OCI-LY7 (cell line): ENCODE results near the gene DCLK1. TPM values are rescaled to one million over a fixed set of nuclear protein-coding genes. Genes with fewer than 3 reads are reported as not detected.
"Not testable (repeated sequence)": the region's sequence is repeated elsewhere in the genome, so short reads cannot be mapped to it uniquely, and the experiment has no call there.

Source experiments
- BruUV-seq: library from RNA; stranded (reverse); fragments of 400-500 nt; replicated peaks from 2 replicates; lab custom pipeline; 2021; lab: Mats Ljungman, UMichigan
- CTCF ChIA-PET: fragments of 300-600 bp; sonication (Branson Sonifier 250); formaldehyde crosslinking; loops from one replicate; lab custom pipeline; 2022; ENCODE audit warnings: antibody characterized with exemption; ENCODE audit not compliant: unreplicated experiment; lab: Charles Lee
- POLR2A ChIA-PET: fragments of 300-600 bp; sonication (Branson Sonifier 250); formaldehyde crosslinking; loops from one replicate; lab custom pipeline; 2022; ENCODE audit warnings: antibody characterized with exemption; lab: Charles Lee
- DNase-seq: peaks from one replicate; pipeline ENCODE4 v3.0.0-alpha.2; 2015; ENCODE audit warnings: low spot score
- H2AFZ ChIP-seq: fragments of 200-600 bp; sonication (generic), shearing (Covaris generic); 2 replicates; pipeline ENCODE4 v1.6.1; 2014; ENCODE audit warnings: mild to moderate bottlenecking, antibody characterized with exemption, low read length, moderate library complexity
- H3K27ac ChIP-seq: fragments of 200-600 bp; sonication (generic); 2 replicates; pipeline ENCODE4 v1.5.1; 2014; ENCODE audit warnings: mixed run types, low read depth, mild to moderate bottlenecking, moderate library complexity, low read length, inconsistent platforms; ENCODE audit not compliant: poor library complexity, severe bottlenecking
- H3K36me3 ChIP-seq: fragments of 200-600 bp; sonication (generic); 2 replicates; pipeline ENCODE4 v1.6.1; 2014; ENCODE audit warnings: mild to moderate bottlenecking, antibody characterized with exemption, low read length, moderate library complexity, mixed read lengths; ENCODE audit not compliant: insufficient read depth
- H3K4me1 ChIP-seq: fragments of 200-600 bp; sonication (generic); 2 replicates; pipeline ENCODE4 v1.5.1; 2014; ENCODE audit warnings: mild to moderate bottlenecking, low read length; ENCODE audit not compliant: insufficient read depth, poor library complexity, severe bottlenecking
- H3K4me2 ChIP-seq: fragments of 200-600 bp; sonication (generic); 2 replicates; pipeline ENCODE4 v1.6.1; 2014; ENCODE audit warnings: mild to moderate bottlenecking, low read length
- H3K4me3 ChIP-seq: fragments of 200-600 bp; sonication (generic); 2 replicates; pipeline ENCODE4 v1.5.1; 2014; ENCODE audit warnings: mild to moderate bottlenecking, low read depth, low read length; ENCODE audit not compliant: poor library complexity, severe bottlenecking
- H3K79me2 ChIP-seq: fragments of 200-600 bp; sonication (generic); 2 replicates; pipeline ENCODE4 v1.6.1; 2016; ENCODE audit warnings: low read depth, mild to moderate bottlenecking, low read length, moderate library complexity, mixed read lengths; ENCODE audit not compliant: insufficient read depth
- H3K9me2 ChIP-seq: fragments of 200-600 bp; sonication (generic); 2 replicates; pipeline ENCODE4 v1.6.1; 2016; ENCODE audit warnings: mild to moderate bottlenecking, low read length, mixed read lengths; ENCODE audit not compliant: insufficient read depth
- H3K9me3 ChIP-seq: fragments of 200-600 bp; sonication (generic); 2 replicates; pipeline ENCODE4 v1.6.1; 2014; ENCODE audit warnings: mild to moderate bottlenecking, mixed run types, low read length, mixed read lengths
- H4K20me1 ChIP-seq: fragments of 200-600 bp; sonication (generic); 2 replicates; pipeline ENCODE4 v1.6.1; 2014; ENCODE audit warnings: mild to moderate bottlenecking, antibody characterized with exemption, low read length, moderate library complexity, mixed read lengths; ENCODE audit not compliant: insufficient read depth
- EZH2phosphoT487 ChIP-seq: fragments of 200-600 bp; sonication (generic); IDR thresholded peaks from 2 replicates; pipeline ENCODE4 v1.6.1; 2018; ENCODE audit warnings: low read depth, borderline replicate concordance, mild to moderate bottlenecking, mixed run types, antibody characterized with exemption, low read length, moderate library complexity, mixed read lengths
- intact Hi-C: fragments of 100-400 bp; cut with micrococcal nuclease; formaldehyde crosslinking; loops from one replicate; pipeline ENCODE4 v1.10.0; 2022; ENCODE audit not compliant: unreplicated experiment
- total RNA-seq, 2 experiments: library from RNA; depleted of rRNA in 1 of 2; stranded (reverse); fragments of >200 nt in 1 of 2; shearing (Covaris generic) in 1 of 2; gene quantifications; 2 replicates each; pipeline ENCODE4 v1.2.3, GENCODE V29; 2014 to 2022
- TF ChIP-seq, protein P1 (sequence below): fragments of 200-600 bp; sonication (generic); conservative IDR thresholded peaks from 2 replicates; pipeline ENCODE4 v1.5.1; 2014; ENCODE audit warnings: mild to moderate bottlenecking, antibody characterized with exemption, low read length, moderate library complexity, mixed read lengths

The DCLK1 gene
- total RNA-seq, 2 experiments from 2014 or later, result not detected

DNA sequence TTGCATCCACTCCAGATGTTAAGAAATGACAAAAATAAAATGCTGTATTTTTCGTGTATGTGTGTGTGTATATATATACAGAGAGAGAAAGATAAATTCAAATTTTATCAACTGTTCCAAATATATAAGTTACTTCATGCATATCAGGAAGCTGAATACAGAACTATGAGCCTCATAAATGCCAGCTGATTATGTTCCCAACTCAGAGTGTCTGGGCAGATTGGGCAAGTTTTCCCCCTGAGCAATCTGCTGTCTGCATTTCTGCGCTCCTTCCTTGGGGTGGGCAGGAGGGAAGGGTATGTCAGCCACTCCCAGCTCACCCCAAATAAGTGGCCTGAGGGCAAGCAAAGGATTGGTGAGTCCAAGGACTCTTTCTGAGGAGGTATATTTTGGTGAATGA is 154.1 kb downstream of the DCLK1 start:
- Histone ChIP-seq H4K20me1 (no peaks in the 10 kb centered on the region), H3K9me2 (no peaks in the 10 kb centered on the region), H3K79me2 (no peaks in the 10 kb centered on the region), H3K36me3 (no peaks in the 10 kb centered on the region), H2AFZ (no peak overlapping the region), H3K4me1 (no peaks in the 10 kb centered on the region), H3K4me3 (no peak overlapping the region), H3K4me2 (no peak overlapping the region), H3K27ac (no peak overlapping the region), H3K9me3 (no peaks in the 10 kb centered on the region)
- POLR2A ChIA-PET, result interaction anchor here (0.6 kb wide), 1 partner anchor 860 kb away, joined by 3 read pairs; no protein-coding TSS in a partner anchor
- CTCF ChIA-PET, result no interaction called here
- BruUV-seq, result no TSS peak
- intact Hi-C loops, result loop anchor here (5.0 kb wide), 1 partner anchor 300 kb away; no protein-coding TSS in a partner anchor
- TF ChIP-seq, protein P1, sequence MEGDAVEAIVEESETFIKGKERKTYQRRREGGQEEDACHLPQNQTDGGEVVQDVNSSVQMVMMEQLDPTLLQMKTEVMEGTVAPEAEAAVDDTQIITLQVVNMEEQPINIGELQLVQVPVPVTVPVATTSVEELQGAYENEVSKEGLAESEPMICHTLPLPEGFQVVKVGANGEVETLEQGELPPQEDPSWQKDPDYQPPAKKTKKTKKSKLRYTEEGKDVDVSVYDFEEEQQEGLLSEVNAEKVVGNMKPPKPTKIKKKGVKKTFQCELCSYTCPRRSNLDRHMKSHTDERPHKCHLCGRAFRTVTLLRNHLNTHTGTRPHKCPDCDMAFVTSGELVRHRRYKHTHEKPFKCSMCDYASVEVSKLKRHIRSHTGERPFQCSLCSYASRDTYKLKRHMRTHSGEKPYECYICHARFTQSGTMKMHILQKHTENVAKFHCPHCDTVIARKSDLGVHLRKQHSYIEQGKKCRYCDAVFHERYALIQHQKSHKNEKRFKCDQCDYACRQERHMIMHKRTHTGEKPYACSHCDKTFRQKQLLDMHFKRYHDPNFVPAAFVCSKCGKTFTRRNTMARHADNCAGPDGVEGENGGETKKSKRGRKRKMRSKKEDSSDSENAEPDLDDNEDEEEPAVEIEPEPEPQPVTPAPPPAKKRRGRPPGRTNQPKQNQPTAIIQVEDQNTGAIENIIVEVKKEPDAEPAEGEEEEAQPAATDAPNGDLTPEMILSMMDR, result no peak
- no peak for TF ChIP-seq EZH2phosphoT487
- no peak for DNase-seq

DNA sequence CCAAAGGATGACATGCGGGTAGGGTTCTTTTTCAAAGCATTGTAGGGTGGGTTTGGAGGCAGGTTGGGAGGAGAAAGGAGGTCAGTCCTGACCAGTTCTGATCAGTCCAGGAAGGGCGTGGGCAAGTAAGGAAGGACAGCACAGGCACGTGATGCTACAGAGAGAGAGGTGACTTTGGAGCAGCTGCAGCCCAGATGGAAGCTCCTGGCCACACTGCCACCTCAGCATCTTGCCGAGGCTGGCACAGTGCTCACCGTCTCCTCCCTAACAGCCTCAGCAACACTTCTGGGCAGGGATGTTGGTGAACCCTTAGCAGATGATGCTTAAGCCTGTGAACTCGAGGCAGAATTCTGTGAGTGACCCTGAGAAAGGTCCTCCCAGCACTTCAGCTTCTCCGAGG is 155.1 kb downstream of the DCLK1 start:
- Histone ChIP-seq H3K4me3 (no peak overlapping the region), H4K20me1 (no peaks in the 10 kb centered on the region), H3K79me2 (no peaks in the 10 kb centered on the region), H3K4me2 (no peak overlapping the region), H2AFZ (no peak overlapping the region), H3K4me1 (no peaks in the 10 kb centered on the region), H3K9me3 (no peaks in the 10 kb centered on the region), H3K9me2 (no peaks in the 10 kb centered on the region), H3K36me3 (no peaks in the 10 kb centered on the region), H3K27ac (no peak overlapping the region)
- POLR2A ChIA-PET, result no interaction called here
- TF ChIP-seq EZH2phosphoT487, result no peak
- TF ChIP-seq, protein P1, result no peak
- CTCF ChIA-PET, result no interaction called here
- no peak for DNase-seq
- intact Hi-C loops, result loop anchor here (5.0 kb wide), 1 partner anchor 301 kb away; no protein-coding TSS in a partner anchor
- BruUV-seq, result no TSS peak

DNA sequence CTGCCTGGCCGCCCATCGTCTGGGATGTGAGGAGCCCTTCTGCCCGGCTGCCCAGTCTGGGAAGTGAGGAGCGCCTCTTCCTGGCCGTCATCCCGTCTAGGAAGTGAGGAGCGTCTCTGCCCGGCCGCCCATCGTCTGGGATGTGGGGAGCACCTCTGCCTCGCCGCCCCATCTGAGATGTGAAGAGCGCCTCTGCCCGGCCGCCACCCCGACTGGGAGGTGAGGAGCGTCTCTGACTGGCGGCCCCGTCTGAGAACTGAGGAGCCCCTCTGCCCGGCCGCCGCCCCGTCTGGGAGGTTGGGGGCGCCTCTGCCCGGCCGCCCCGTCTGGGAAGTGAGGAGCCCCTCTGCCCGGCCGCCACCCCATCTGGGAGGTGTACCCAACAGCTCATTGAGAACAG is 164.2 kb downstream of the DCLK1 start:
- H2AFZ ChIP-seq, BruUV-seq, H3K4me1 ChIP-seq, H3K79me2 ChIP-seq, H3K9me2 ChIP-seq, H3K9me3 ChIP-seq, H3K4me2 ChIP-seq, DNase-seq, H3K4me3 ChIP-seq, H4K20me1 ChIP-seq, H3K27ac ChIP-seq, intact Hi-C loops, H3K36me3 ChIP-seq, POLR2A ChIA-PET, CTCF ChIA-PET: not testable (repeated sequence)
